Subcutaneous adipose tissue (tissue), 4 donors: Measurements from ENCODE around the gene METTL13. TPM values are rescaled to one million over a fixed set of nuclear protein-coding genes. Genes with fewer than 3 reads are reported as not detected.

Source experiments
- total RNA-seq, 4 donors: library from RNA; depleted of rRNA; stranded (reverse); fragments of >200 nt; gene quantifications; one replicate each; pipeline ENCODE4 v1.1.0, GENCODE V29; 2016
- TF ChIP-seq, protein P1 (sequence below): fragments of 450-650 bp; IDR thresholded peaks from one replicate; pipeline ENCODE4 v1.5.1; 2016; ENCODE audit warnings: low read depth, mild to moderate bottlenecking, control low read depth, antibody characterized with exemption, moderate library complexity

METTL13 gene
- total RNA-seq, 4 donors from 2014 or later: 15.0 to 26.9 (median 22.0) TPM

DNA sequence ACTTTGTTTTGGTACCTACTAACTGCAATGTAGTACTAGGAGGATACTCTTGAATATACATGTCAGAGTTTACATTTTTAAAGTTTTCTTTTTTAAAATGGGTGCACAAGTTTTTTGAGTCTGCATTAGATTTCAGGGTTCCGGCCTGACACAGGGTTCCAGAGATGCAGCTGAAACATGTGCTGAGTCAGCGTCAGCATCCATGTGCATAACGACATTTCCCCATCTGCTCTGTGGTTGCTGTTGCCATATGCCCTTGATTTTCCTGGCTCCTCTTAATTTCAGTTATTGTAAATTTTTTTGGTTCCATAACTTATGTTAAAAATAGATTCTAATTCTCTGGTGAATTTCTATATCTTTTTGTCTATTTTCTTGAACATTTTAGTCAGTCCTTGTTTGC lies 12.3 kb upstream of the METTL13 start:
- TF ChIP-seq, protein P1, sequence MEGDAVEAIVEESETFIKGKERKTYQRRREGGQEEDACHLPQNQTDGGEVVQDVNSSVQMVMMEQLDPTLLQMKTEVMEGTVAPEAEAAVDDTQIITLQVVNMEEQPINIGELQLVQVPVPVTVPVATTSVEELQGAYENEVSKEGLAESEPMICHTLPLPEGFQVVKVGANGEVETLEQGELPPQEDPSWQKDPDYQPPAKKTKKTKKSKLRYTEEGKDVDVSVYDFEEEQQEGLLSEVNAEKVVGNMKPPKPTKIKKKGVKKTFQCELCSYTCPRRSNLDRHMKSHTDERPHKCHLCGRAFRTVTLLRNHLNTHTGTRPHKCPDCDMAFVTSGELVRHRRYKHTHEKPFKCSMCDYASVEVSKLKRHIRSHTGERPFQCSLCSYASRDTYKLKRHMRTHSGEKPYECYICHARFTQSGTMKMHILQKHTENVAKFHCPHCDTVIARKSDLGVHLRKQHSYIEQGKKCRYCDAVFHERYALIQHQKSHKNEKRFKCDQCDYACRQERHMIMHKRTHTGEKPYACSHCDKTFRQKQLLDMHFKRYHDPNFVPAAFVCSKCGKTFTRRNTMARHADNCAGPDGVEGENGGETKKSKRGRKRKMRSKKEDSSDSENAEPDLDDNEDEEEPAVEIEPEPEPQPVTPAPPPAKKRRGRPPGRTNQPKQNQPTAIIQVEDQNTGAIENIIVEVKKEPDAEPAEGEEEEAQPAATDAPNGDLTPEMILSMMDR: no peak

DNA sequence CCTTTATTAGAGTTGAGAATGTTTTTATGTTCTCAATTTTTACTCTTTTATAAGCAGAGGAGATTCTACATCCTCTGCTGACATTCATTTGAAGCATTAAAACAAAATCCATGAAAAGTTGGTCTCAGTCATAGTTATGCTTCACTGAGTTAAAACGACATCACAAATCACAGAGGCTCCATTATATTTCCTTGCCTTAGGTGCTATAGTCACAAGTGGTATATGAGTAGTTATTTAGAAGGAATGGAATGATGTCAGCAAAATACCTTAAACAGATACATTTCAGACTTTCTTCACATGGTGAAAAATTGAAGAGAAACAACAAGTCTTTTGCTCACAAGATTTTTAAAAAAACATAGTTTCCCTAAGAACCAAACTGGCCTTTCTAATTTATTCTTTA lies 11.7 kb upstream of the METTL13 start:
- TF ChIP-seq, protein P1: no peak

DNA sequence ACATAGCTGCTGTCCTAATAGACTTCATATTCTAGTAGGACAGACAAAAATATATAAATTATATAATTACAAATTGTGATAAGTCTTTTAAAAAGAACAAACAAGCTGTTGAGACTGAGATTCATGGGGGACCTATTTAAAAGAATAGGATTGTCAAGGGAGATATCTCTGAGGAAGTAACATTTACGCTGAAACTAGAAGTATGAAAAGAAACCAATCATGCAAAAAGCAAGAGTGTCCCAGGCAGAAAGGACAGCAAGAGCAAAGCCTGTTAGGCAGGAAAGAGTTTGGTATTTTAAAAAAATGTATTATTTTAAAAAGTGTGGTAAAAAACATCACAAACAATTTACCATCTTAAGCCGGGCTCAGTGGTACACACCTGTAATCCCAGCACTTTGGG lies 9.1 kb upstream of the METTL13 start:
- TF ChIP-seq, protein P1: no peak

DNA sequence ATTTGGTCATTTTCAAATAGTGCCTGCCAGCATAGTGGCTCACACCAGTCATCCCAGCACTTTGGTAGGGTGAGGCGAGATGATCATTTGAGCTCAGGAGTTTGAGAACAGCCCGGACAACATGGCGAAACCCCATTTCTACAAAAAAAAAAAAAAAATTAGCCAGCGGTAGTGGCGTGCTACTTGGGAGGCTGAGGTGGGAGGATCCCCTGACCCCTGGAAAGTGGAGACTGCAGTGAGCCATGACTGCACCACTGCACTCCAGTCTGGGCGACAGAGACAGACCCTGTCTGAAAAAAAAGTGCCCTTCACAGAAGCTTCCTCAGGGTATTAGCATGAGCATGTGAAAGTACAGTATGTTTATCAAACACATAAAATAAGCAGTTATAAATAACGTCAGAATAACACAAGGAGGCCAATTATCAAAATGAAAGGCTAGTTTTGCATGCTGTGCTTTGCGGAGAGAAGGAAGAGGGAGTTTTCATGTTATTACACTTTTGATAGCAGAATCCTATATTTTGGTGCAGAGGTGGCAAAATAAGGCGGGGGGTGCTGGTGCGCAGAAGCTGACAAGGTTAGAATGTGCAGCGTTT lies 781 bp upstream of the METTL13 start:
- TF ChIP-seq, protein P1: no peak

DNA sequence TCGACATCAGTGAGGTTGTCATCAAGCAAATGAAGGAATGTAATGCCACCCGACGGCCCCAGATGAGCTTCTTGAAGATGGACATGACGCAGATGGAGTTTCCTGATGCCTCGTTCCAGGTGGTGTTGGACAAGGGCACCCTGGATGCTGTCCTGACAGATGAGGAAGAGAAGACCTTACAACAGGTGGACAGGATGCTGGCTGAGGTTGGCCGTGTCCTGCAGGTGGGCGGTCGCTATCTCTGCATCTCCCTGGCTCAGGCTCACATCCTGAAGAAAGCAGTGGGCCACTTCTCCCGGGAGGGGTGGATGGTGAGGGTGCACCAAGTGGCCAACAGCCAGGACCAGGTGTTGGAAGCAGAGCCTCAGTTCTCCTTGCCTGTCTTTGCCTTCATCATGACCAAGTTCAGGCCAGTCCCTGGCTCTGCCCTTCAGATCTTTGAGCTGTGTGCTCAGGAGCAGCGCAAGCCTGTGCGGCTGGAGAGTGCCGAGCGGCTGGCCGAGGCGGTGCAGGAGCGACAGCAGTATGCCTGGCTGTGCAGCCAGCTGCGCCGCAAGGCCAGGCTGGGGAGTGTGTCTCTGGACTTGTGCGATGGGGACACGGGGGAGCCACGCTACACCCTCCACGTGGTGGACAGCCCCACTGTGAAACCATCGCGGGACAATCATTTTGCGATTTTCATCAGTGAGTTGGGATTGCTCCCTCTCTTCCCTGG lies 2.5 kb downstream of the METTL13 start:
- TF ChIP-seq, protein P1: no peak

DNA sequence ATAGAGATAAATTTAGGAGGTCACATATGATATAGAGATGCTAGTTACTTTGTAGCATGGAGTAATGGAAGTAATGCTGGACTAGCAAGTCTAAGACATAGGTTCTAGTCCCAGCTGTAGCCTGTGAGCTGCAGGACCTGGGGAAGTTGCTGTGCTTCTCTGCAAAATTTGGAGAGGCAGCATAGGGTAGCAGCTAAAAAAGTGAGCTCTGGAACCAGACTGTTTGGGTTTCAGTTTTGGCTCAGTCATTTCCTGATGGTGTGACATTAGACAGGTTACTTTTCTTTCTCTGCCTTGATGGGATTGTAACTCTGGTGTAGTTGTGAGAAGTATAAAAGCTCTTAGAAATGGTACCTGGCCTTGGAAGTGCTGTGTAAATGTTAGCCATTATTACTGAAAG lies 3.3 kb downstream of the METTL13 start:
- TF ChIP-seq, protein P1: no peak

DNA sequence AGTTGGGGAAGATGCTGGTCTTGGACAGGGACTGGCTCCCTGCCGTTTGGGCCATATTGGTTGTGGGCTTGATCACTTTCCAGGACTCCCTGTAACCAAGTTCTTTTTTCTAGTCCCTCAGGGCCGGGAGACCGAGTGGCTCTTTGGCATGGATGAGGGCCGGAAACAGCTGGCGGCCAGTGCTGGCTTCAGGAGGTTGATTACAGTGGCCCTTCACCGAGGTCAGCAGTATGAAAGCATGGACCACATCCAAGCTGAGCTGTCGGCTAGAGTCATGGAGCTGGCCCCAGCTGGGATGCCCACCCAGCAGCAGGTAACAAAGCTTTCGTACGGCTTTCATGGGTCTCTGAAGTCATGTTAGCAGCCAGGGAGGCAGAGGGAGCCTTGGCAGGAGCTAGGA lies 4.3 kb downstream of the METTL13 start:
- TF ChIP-seq, protein P1: no peak
